Thoracic aorta (tissue), 2 donors: ENCODE results near the gene MAP3K4. TPM values are rescaled to one million over a fixed set of nuclear protein-coding genes. Genes with fewer than 3 reads are reported as not detected.

Experiments
- ATAC-seq: fragments of 150-250 bp; one replicate; pipeline ENCODE4 v1.8.0; 2017; ENCODE audit warnings: low read depth; ENCODE audit not compliant: insufficient number of reproducible peaks, low FRiP score
- DNase-seq: peaks from one replicate; pipeline ENCODE4 v3.0.0-alpha.2; 2020; ENCODE audit warnings: low spot score
- H3K27ac ChIP-seq, 2 donors: fragments of 200-600 bp; sonication (generic); 1 replicate in 1 of 2; 2 replicates in 1 of 2; pipeline ENCODE4 v1.5.1; 2016; ENCODE audit warnings: mild to moderate bottlenecking in 2 of 2, moderate library complexity in 2 of 2
- H3K27me3 ChIP-seq: fragments of 200-600 bp; sonication (generic); replicated peaks from 2 replicates; pipeline ENCODE4 v1.6.0; 2016; ENCODE audit warnings: mild to moderate bottlenecking; ENCODE audit not compliant: insufficient read depth
- H3K36me3 ChIP-seq: fragments of 200-600 bp; sonication (generic); one replicate; pipeline ENCODE4 v1.5.1; 2016
- H3K4me1 ChIP-seq, 2 donors: fragments of 200-600 bp; sonication (generic); 1 replicate in 1 of 2; 2 replicates in 1 of 2; pipeline versions ENCODE4 v1.5.1 to v1.6.0; 2016; ENCODE audit warnings: low read depth in 2 of 2, mild to moderate bottlenecking in 1 of 2; ENCODE audit not compliant: control insufficient read depth in 1 of 2
- H3K4me3 ChIP-seq: fragments of 200-600 bp; sonication (generic); 2 replicates; pipeline ENCODE4 v1.5.1; 2016; ENCODE audit warnings: mild to moderate bottlenecking
- H3K9me3 ChIP-seq: fragments of 200-600 bp; sonication (generic); 2 replicates; pipeline ENCODE4 v1.5.1; 2016
- CTCF ChIP-seq: fragments of 200-600 bp; sonication (generic); IDR thresholded peaks from one replicate; pipeline ENCODE4 v1.5.1; 2019; ENCODE audit warnings: antibody characterized with exemption
- total RNA-seq, 2 donors: library from RNA; depleted of rRNA; stranded (reverse); fragments of >200 nt; gene quantifications; one replicate each; pipeline versions ENCODE4 v1.1.0 to v1.2.3, GENCODE V29; 2016

Gene MAP3K4
- total RNA-seq, 2 donors from 2014 or later, result 22.6 to 25.3 TPM

- DNase-seq, result no peak
- Histone ChIP-seq H3K4me1 (no peaks in the 10 kb centered on the region), H3K27me3 (no peaks in the 10 kb centered on the region), H3K4me3 (no peak overlapping the region), H3K9me3 (peaks cover 8% of the 10 kb centered on the region), H3K36me3 (peaks cover 4% of the 10 kb centered on the region), H3K27ac (no peak overlapping the region)
- ATAC-seq, result no peak
- no peak for TF ChIP-seq CTCF
Observed at GRCh38 chr6:161125591-161125990, 134.0 kb downstream of the MAP3K4 start.

- H3K36me3 ChIP-seq, result peaks cover 6% of the 10 kb centered on the region
- no peak for TF ChIP-seq CTCF
- H3K27me3 ChIP-seq, result no peaks in the 10 kb centered on the region
- ATAC-seq (no peak), DNase-seq (no peak)
- H3K27ac ChIP-seq, result no peak overlapping the region
- H3K4me1 ChIP-seq, result no peaks in the 10 kb centered on the region
- peaks cover 8% of the 10 kb centered on the region for H3K9me3 ChIP-seq
- no peak overlapping the region for H3K4me3 ChIP-seq
Observed at GRCh38 chr6:161127071-161127740, 135.6 kb downstream of the MAP3K4 start.

GRCh38 chr6:161128230-161128629, 136.7 kb downstream of the MAP3K4 start:
- no peak for DNase-seq
- no peaks in the 10 kb centered on the region for H3K27me3 ChIP-seq
- no peaks in the 10 kb centered on the region for H3K4me1 ChIP-seq
- no peak overlapping the region for H3K27ac ChIP-seq
- peaks cover 10% of the 10 kb centered on the region for H3K36me3 ChIP-seq
- no peak overlapping the region for H3K4me3 ChIP-seq
- ATAC-seq, result no peak
- peaks cover under 1% of the 10 kb centered on the region for H3K9me3 ChIP-seq
- no peak for TF ChIP-seq CTCF

GRCh38 chr6:161128680-161129196, 137.2 kb downstream of the MAP3K4 start:
- no peak overlapping the region for H3K4me3 ChIP-seq
- H3K9me3 ChIP-seq, result no peaks in the 10 kb centered on the region
- TF ChIP-seq CTCF, result no peak
- no peaks in the 10 kb centered on the region for H3K27me3 ChIP-seq
- ATAC-seq, result no peak
- no peak for DNase-seq
- no peaks in the 10 kb centered on the region for H3K4me1 ChIP-seq
- no peak overlapping the region for H3K27ac ChIP-seq
- peaks cover 10% of the 10 kb centered on the region for H3K36me3 ChIP-seq

GRCh38 chr6:161130541-161130940, 139.0 kb downstream of the MAP3K4 start:
- Histone ChIP-seq H3K27me3 (no peaks in the 10 kb centered on the region), H3K4me1 (no peaks in the 10 kb centered on the region), H3K27ac (no peak overlapping the region), H3K9me3 (no peaks in the 10 kb centered on the region), H3K36me3 (peaks cover 10% of the 10 kb centered on the region), H3K4me3 (no peak overlapping the region)
- no peak for DNase-seq
- no peak for TF ChIP-seq CTCF
- ATAC-seq, result no peak
